ENCODE data around the gene PLXNB2. TPM values are rescaled to one million over a fixed set of nuclear protein-coding genes. Genes with fewer than 3 reads are reported as not detected.
"Not testable (repeated sequence)": the region's sequence is repeated elsewhere in the genome, so short reads cannot be mapped to it uniquely, and the experiment has no call there.

The PLXNB2 gene, protein sequence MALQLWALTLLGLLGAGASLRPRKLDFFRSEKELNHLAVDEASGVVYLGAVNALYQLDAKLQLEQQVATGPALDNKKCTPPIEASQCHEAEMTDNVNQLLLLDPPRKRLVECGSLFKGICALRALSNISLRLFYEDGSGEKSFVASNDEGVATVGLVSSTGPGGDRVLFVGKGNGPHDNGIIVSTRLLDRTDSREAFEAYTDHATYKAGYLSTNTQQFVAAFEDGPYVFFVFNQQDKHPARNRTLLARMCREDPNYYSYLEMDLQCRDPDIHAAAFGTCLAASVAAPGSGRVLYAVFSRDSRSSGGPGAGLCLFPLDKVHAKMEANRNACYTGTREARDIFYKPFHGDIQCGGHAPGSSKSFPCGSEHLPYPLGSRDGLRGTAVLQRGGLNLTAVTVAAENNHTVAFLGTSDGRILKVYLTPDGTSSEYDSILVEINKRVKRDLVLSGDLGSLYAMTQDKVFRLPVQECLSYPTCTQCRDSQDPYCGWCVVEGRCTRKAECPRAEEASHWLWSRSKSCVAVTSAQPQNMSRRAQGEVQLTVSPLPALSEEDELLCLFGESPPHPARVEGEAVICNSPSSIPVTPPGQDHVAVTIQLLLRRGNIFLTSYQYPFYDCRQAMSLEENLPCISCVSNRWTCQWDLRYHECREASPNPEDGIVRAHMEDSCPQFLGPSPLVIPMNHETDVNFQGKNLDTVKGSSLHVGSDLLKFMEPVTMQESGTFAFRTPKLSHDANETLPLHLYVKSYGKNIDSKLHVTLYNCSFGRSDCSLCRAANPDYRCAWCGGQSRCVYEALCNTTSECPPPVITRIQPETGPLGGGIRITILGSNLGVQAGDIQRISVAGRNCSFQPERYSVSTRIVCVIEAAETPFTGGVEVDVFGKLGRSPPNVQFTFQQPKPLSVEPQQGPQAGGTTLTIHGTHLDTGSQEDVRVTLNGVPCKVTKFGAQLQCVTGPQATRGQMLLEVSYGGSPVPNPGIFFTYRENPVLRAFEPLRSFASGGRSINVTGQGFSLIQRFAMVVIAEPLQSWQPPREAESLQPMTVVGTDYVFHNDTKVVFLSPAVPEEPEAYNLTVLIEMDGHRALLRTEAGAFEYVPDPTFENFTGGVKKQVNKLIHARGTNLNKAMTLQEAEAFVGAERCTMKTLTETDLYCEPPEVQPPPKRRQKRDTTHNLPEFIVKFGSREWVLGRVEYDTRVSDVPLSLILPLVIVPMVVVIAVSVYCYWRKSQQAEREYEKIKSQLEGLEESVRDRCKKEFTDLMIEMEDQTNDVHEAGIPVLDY (N-terminal part only)
- 44.4 and 59.5 TPM in 2 replicates for total RNA-seq (2014; rRNA removed; shearing (Covaris generic))

DNA sequence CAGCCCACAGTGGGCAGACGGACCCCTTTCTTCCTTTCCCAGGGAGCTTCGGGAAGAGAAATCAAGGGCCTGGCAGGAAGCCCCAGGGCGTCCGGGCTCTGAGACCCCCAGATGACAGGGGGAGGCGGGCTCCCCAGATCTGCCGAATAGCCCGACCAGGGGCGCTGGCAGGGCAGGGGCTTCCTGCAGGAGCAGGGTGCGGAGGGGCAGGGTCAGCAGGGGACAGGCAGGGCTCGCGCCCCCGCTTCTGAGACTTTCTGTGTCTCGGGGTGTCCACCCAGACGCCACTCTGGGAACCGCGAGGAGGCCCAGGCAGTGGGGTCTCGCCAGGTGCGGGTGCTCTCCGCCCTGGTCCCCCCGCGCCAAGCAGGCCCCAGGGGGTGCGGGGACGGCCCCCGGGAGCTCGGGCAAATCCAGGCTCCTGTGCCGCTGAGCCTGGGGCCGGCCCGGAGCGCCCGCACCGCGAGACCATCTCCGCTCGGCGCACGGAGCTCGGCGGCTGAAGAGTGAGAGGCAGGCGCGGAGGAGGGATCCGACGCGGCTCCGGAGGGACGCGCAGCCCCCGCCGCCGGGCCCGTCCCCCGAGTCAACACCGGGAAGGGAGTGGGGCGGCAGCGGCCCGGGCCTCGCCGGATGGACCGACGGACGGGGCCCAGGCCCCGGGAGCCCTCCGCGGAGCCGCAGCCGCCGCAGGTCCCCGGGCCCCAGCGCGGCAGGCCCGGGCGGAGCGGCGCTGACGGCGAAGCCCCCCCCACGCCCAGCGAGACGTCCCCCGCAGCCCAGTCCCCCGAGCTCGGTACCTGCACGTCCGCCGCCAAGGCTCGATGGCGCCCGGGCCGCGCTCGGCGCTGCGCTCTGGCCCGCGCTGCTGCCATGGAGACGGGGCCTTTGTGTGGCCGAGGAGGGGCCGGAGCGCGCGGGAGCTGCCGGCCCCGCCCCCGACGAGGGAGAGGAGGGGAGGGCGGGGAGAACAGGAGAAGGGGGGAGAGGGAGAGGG lies at the start of gene PLXNB2:
PLXNB2 (minus strand) TSS at position 894 of the 997 bp plus-strand sequence. CDS start 17,062 bp downstream, outside the sequence.
- peak; percentile 72 for DNase-seq (ENCODE audit: low read depth)

DNA sequence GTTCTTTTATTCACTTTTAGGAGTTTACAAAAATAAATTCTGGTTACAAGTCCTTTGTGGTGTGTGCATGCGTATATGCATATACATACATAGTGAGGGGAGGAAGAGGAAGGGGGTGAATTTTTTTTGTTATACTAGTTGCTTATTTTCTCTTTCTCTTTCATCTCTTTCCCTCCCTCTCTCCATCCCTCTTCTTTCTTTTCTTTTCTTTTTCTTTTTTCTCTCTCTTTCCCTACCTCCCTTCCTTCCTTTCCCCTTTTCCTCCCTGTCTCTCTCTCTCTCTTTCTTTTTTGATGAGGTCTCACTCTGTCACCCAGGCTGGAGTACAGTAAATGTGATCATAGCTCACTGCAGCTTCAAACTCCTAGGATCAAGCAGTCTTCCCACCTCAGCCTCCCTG lies 49.8 kb upstream of the PLXNB2 start:
- no peak for DNase-seq (ENCODE audit: low read depth)

DNA sequence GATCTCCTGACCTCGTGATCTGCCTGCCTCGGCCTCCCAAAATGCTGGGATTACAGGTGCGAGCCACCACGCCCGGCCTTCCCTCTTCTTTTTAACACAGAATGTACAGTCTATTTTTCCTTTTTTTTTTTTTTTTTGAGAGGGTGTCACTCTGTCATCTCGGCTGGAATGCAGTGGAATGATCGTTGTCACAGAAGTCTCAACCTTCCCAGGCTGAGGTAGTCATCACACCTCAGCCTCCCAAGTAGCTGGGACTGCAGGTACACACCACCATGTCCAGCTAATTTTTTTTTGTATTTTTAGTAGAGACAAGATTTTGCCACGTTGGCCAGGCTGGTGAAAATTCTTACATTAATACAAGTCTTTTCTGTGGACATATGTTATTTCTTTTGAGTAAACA lies 48.7 kb upstream of the PLXNB2 start:
- DNase-seq (ENCODE audit: low read depth) = no peak

DNA sequence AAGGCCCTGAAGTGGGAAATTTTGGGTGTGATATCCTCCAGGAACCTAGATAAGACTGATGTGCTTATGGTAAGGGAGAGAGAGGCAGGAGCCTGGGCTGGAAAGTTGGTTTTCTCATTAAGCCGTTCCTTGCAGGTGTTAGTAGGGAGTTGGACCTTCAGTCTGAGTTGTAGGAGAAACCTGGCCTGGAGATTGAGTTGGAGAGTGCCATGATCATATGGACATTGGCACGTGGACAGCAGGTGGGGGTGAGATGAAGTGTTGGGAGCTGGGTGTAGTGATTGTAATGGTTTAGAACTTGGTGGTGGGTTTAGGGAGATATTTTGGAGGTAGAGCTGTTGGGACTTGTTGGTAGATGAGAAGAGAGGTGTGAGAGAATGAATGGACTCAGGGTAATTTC lies 40.6 kb upstream of the PLXNB2 start:
- DNase-seq (ENCODE audit: low read depth) = no peak

- DNase-seq (ENCODE audit: low read depth) = no peak
Observed at GRCh38 chr22:50347157-50347556, 39.7 kb upstream of the PLXNB2 start.

GRCh38 chr22:50346470-50346869 lies 39.0 kb upstream of the PLXNB2 start:
- no peak for DNase-seq (ENCODE audit: low read depth)

- no peak for DNase-seq (ENCODE audit: low read depth)
Observed at GRCh38 chr22:50343541-50343935, 36.1 kb upstream of the PLXNB2 start.

GRCh38 chr22:50342651-50343540 lies 35.5 kb upstream of the PLXNB2 start, which contains the start of gene PPP6R2:
Gene PPP6R2, plus strand, starts transcription at chr22:50343327. Its CDS starts 50,582 bp downstream, at chr22:50393909.
- peak; percentile 56 for DNase-seq (ENCODE audit: low read depth)

- DNase-seq (ENCODE audit: low read depth) = peak; percentile 83
Observed at GRCh38 chr22:50341977-50342650, 34.7 kb upstream of the PLXNB2 start.

DNA sequence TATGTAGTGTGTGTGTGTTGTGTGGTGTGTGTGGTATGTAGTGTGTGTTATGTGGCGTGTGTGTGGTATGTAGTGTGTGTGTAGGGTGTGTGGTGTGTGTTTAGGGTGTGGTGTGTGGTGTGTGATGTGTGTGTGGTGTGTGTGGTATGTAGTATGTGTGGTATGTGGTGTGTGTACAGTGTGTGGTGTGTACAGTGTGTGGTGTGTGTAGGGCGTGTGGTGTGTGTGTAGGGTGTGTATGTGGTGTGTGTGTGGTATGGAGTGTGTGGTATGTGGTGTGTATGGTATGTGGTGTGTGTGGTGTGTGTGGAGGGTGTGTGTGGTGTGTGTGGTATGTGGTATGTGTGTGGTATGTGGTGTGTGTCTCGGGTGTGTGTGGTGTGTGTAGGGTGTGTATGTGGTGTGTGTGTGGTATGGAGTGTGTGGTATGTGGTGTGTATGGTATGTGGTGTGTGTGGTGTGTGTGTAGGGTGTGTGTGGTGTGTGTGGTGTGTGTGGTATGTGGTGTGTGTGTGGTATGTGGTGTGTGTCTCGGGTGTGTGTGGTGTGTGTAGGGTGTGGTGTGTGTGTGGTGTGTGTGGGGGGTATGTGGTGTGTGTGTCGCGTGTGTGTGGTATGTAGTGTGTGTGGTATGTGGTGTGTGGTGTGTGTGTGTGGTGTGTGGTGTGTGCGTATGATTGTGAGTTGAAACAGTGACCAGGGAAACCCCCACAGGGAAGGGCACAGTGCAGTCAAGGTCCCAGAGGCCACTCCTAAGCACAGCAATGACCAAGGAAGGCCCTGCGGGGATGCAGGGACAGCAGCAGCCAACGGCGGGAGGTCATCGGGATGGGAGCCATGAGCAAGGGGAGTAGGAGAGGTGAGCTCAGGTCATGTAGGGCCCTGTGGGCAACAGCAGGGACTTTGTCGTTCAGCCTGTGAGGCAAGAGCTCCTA lies 32.8 kb upstream of the PLXNB2 start:
- DNase-seq (ENCODE audit: low read depth) = no peak

GRCh38 chr22:50338860-50339462 lies 31.5 kb upstream of the PLXNB2 start:
- no peak for DNase-seq (ENCODE audit: low read depth)

- DNase-seq (ENCODE audit: low read depth) = no peak
Observed at GRCh38 chr22:50338042-50338573, 30.7 kb upstream of the PLXNB2 start.

DNA sequence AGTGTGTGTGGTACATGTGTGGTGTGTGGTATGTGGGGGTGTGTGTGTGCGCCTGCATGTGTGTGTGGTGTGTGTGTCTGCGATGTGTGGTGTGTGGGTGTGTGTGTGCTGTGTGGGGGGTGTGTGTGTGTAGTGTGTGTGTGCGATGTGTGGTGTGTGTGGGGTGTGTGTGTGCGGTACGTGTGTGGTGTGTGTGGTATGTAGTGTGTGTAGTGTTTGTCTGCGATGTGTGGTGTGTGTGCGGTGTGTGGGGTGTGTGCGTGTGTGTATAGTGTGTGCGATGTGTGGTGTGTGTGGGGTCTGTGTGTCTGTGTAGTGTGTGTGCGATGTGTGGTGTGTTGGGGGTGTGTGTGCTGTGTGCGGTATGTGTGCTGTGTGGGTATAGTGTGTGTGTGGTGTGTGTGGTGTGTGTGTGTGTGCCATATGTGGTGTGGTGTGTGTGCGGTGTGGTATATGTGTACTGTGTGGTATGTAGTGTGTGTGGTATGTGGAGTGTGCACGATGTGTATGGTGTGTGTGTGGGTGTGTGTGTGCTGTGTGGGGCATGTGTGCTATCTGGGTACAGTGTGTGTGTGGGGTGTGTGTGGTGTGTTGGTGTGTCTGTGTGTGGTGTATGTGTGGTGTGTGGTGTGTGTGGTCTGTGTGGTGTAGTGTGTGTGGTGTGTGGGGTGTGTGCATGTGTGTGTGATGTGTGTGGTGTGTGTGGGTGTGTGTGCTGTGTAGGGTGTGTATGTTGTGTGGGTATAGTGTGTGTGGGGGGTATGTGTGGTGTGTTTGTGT lies 30.0 kb upstream of the PLXNB2 start:
- no peak for DNase-seq (ENCODE audit: low read depth)

DNA sequence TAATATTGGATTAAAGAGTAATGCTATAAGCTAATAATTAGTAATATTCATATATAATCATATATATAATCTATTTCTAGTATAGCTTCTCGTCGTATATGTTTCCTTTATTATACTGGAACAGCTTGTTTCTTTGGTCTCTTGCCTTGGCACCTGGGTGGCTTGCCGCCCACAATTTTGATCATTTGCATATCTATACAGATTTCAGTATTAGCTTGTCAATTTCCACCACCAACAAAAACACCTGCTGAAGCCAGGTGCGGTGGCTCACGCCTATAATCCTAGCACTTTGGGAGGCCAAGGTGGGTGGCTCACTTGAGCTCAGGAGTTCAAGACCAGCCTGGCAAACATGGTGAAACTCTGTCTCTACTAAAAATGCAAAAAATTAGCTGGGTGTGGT lies 27.0 kb upstream of the PLXNB2 start:
- not testable (repeated sequence) for DNase-seq (ENCODE audit: low read depth)

GRCh38 chr22:50329236-50329635 lies 21.8 kb upstream of the PLXNB2 start:
- DNase-seq (ENCODE audit: low read depth) = peak; percentile 87

GRCh38 chr22:50327711-50328019 lies 20.2 kb upstream of the PLXNB2 start:
- DNase-seq (ENCODE audit: low read depth) = no peak
